ENCODE measurements around the gene SPEN. TPM values are rescaled to one million over a fixed set of nuclear protein-coding genes. Genes with fewer than 3 reads are reported as not detected.

Gene SPEN
- total and polyA plus RNA-seq, 9 of the 15 experiments (the other 6 are each of a cell fraction or from before 2014, with no cell fraction given) = 5.7 to 87.5 (median 27.2) TPM

DNA sequence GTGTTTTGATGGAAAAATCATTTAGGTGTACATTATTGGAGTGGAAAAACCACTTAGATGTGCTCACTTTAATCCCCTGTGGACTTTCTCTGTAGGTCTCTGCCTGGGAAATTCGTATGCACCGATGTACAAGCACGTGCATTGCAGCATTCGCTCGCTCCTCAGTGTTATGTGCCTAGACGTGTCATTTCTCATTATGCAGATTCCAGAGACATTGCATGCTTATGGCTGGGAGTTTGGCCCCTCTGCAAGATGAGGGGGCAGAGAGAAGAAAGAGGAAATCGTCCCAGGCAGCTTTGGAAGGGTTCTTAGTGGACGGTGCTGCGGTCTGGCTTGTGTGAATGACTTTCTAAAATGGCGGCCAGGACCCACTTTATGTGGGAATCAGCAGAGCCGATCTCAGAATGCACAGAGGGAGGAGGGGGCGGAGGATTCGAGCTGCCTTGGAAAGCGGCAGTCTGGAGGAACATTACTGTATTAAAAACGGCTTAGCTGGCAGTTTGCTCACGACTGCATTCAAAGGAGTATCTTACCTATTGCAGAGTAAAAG, 2.3 kb downstream of the SPEN start (continued):
- peak; percentile 32 to 50; a peak in 2 of 4 replicates for TF ChIP-seq SIN3A (IDR thresholded peaks at IDR 0.05; ENCODE audit: borderline replicate concordance in 2 of 2, control insufficient read depth in 1 of 2, low read depth in 2 of 2, low read length in 2 of 2)
- no peak for TF ChIP-seq ZNF785 (CRISPR knock-in tag; IDR thresholded peaks at IDR 0.05)
- no peak for TF ChIP-seq SMAD1 (IDR thresholded peaks at IDR 0.05; ENCODE audit: low read depth, low read length, partially characterized antibody)
- TF ChIP-seq, protein P1, sequence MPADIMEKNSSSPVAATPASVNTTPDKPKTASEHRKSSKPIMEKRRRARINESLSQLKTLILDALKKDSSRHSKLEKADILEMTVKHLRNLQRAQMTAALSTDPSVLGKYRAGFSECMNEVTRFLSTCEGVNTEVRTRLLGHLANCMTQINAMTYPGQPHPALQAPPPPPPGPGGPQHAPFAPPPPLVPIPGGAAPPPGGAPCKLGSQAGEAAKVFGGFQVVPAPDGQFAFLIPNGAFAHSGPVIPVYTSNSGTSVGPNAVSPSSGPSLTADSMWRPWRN (IDR thresholded peaks at IDR 0.05; ENCODE audit: low read depth) = no peak; the same call in none of the 2 replicates
- 0 out of 2 replicates have a peak, but pooled peaks have one; percentile 43 for TF ChIP-seq CC2D1A (IDR thresholded peaks at IDR 0.05)
- TF ChIP-seq LCOR (CRISPR knock-in tag; IDR thresholded peaks at IDR 0.05) = no peak
- no peak for TF ChIP-seq POLR2H (tag; IDR thresholded peaks at IDR 0.05; ENCODE audit: low read depth)
- peak; percentile 42 for TF ChIP-seq ARID1B (IDR thresholded peaks at IDR 0.05)
- TF ChIP-seq CREM (IDR thresholded peaks at IDR 0.05; ENCODE audit: low read depth) = peak; percentile 4; the same call in 1 of the 2 replicates
- TF ChIP-seq, protein P2, sequence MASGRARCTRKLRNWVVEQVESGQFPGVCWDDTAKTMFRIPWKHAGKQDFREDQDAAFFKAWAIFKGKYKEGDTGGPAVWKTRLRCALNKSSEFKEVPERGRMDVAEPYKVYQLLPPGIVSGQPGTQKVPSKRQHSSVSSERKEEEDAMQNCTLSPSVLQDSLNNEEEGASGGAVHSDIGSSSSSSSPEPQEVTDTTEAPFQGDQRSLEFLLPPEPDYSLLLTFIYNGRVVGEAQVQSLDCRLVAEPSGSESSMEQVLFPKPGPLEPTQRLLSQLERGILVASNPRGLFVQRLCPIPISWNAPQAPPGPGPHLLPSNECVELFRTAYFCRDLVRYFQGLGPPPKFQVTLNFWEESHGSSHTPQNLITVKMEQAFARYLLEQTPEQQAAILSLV (tag; IDR thresholded peaks at IDR 0.05) = no peak
- TF ChIP-seq, protein P3, sequence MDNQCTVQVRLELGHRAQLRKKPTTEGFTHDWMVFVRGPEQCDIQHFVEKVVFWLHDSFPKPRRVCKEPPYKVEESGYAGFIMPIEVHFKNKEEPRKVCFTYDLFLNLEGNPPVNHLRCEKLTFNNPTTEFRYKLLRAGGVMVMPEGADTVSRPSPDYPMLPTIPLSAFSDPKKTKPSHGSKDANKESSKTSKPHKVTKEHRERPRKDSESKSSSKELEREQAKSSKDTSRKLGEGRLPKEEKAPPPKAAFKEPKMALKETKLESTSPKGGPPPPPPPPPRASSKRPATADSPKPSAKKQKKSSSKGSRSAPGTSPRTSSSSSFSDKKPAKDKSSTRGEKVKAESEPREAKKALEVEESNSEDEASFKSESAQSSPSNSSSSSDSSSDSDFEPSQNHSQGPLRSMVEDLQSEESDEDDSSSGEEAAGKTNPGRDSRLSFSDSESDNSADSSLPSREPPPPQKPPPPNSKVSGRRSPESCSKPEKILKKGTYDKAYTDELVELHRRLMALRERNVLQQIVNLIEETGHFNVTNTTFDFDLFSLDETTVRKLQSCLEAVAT (IDR thresholded peaks at IDR 0.05) = peak; percentile 23 to 90; a peak in 3 of 4 replicates
- no peak for TF ChIP-seq ZNF23 (CRISPR knock-in tag; IDR thresholded peaks at IDR 0.05)
- peak; percentile 36; the same call in 1 of the 2 replicates for TF ChIP-seq EP300 (IDR thresholded peaks at IDR 0.05; ENCODE audit: low read length)
- peak; percentile 92 for TF ChIP-seq KAT8 (IDR thresholded peaks at IDR 0.05; ENCODE audit: low read depth)
- TF ChIP-seq NFE2 (IDR thresholded peaks at IDR 0.05; ENCODE audit: low read depth) = peak; percentile 59; the same call in 1 of the 2 replicates
- TF ChIP-seq NEUROD1 (IDR thresholded peaks at IDR 0.05; ENCODE audit: borderline replicate concordance, low read depth, low read length, partially characterized antibody) = no peak
- no peak; the same call in none of the 2 replicates for TF ChIP-seq SMARCA4 (IDR thresholded peaks at IDR 0.05)
- no peak for TF ChIP-seq TFAM (CRISPR knock-in tag; conservative IDR thresholded peaks at IDR 0.05)
- no peak for TF ChIP-seq NCOA2 (IDR thresholded peaks at IDR 0.05; ENCODE audit: partially characterized antibody in 2 of 2)
- TF ChIP-seq C11orf30 (IDR thresholded peaks at IDR 0.05; ENCODE audit: low read depth) = peak; percentile 91
- TF ChIP-seq, protein P4, sequence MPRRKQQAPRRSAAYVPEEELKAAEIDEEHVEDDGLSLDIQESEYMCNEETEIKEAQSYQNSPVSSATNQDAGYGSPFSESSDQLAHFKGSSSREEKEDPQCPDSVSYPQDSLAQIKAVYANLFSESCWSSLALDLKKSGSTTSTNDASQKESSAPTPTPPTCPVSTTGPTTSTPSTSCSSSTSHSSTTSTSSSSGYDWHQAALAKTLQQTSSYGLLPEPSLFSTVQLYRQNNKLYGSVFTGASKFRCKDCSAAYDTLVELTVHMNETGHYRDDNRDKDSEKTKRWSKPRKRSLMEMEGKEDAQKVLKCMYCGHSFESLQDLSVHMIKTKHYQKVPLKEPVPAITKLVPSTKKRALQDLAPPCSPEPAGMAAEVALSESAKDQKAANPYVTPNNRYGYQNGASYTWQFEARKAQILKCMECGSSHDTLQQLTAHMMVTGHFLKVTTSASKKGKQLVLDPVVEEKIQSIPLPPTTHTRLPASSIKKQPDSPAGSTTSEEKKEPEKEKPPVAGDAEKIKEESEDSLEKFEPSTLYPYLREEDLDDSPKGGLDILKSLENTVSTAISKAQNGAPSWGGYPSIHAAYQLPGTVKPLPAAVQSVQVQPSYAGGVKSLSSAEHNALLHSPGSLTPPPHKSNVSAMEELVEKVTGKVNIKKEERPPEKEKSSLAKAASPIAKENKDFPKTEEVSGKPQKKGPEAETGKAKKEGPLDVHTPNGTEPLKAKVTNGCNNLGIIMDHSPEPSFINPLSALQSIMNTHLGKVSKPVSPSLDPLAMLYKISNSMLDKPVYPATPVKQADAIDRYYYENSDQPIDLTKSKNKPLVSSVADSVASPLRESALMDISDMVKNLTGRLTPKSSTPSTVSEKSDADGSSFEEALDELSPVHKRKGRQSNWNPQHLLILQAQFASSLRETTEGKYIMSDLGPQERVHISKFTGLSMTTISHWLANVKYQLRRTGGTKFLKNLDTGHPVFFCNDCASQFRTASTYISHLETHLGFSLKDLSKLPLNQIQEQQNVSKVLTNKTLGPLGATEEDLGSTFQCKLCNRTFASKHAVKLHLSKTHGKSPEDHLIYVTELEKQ (CRISPR knock-in tag; IDR thresholded peaks at IDR 0.05) = no peak
- TF ChIP-seq DPF2 (IDR thresholded peaks at IDR 0.05) = peak; percentile 70; the same call in 1 of the 2 replicates
- no peak for TF ChIP-seq RBM25 (IDR thresholded peaks at IDR 0.05; ENCODE audit: low read depth, low read length, severe bottlenecking)

Data from K562 (cell line).